Stomach (tissue), 4 donors: ENCODE measurements around the gene LDB1.

ENCODE experiments used
- POLR2A ChIP-seq, 4 donors: fragments of 450-650 bp; IDR thresholded peaks; one replicate each; pipeline ENCODE4 v1.6.1; 2016; ENCODE audit warnings: antibody characterized with exemption in 4 of 4, control low read depth in 2 of 4, mild to moderate bottlenecking in 1 of 4, moderate library complexity in 1 of 4
- POLR2AphosphoS5 ChIP-seq, 3 donors: sonication (generic); formaldehyde crosslinking; IDR thresholded peaks; one replicate each; pipeline ENCODE4 v1.6.1; 2016; ENCODE audit warnings: antibody characterized with exemption in 3 of 3
- TF ChIP-seq, protein P1 (sequence below), 7 experiments: fragments of 450-650 bp in 4 of 7; fragments of 200-600 bp in 3 of 7; sonication (generic) in 3 of 7; IDR thresholded peaks; one replicate each; pipeline ENCODE4 v1.5.1; 2016 to 2019; ENCODE audit warnings: antibody characterized with exemption in 7 of 7, control low read depth in 2 of 7, mild to moderate bottlenecking in 1 of 7

DNA sequence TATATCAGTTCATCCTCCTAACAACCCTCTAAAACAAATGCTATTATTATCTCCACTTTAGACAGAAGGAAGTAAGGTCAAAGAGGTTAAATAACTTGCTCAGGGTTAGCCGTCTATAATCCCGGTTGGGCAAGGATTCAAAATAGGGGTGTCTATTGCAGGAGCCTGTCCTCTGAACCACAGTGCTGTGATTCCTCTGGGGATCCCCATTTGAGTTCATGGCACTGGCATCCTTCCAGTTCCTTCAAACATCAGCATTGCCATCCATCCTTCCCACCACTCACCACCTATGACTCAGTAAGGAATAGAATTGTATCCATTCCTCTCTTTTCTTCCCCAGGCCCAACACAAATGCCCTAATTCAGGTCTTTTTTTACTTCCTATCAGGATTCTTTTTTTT, 29.4 kb downstream of the LDB1 start:
- TF ChIP-seq, protein P1, sequence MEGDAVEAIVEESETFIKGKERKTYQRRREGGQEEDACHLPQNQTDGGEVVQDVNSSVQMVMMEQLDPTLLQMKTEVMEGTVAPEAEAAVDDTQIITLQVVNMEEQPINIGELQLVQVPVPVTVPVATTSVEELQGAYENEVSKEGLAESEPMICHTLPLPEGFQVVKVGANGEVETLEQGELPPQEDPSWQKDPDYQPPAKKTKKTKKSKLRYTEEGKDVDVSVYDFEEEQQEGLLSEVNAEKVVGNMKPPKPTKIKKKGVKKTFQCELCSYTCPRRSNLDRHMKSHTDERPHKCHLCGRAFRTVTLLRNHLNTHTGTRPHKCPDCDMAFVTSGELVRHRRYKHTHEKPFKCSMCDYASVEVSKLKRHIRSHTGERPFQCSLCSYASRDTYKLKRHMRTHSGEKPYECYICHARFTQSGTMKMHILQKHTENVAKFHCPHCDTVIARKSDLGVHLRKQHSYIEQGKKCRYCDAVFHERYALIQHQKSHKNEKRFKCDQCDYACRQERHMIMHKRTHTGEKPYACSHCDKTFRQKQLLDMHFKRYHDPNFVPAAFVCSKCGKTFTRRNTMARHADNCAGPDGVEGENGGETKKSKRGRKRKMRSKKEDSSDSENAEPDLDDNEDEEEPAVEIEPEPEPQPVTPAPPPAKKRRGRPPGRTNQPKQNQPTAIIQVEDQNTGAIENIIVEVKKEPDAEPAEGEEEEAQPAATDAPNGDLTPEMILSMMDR (IDR thresholded peaks at IDR 0.05) = no peak
- TF ChIP-seq POLR2AphosphoS5 (IDR thresholded peaks at IDR 0.05) (no peak), POLR2A (IDR thresholded peaks at IDR 0.05) (no peak)
